Tibial artery (tissue), 4 donors: Measurements from ENCODE around the gene KLHL3.
A peak's percentile ranks its signal among the peaks of the same experiment; 100 is the strongest.

Experiments used
- DNase-seq, 2 donors: peaks; one replicate each; pipeline ENCODE4 v3.0.0-alpha.2; 2019
- H3K27ac ChIP-seq, 2 donors: fragments of 200-600 bp; sonication (generic) in 1 of 2; 1 replicate in 1 of 2; 2 replicates in 1 of 2; pipeline ENCODE4 v1.5.1; 2018 to 2019; ENCODE audit warnings: mild to moderate bottlenecking in 1 of 2
- H3K27me3 ChIP-seq, 2 donors: fragments of 200-600 bp; sonication (generic) in 1 of 2; one replicate each; pipeline versions ENCODE4 v1.5.1 to v1.6.0; 2016 to 2019
- H3K36me3 ChIP-seq, 3 donors: fragments of 200-600 bp; sonication (generic) in 2 of 3; one replicate each; pipeline ENCODE4 v1.5.1; 2016 to 2019; ENCODE audit warnings: mild to moderate bottlenecking in 2 of 3
- H3K4me1 ChIP-seq, 4 donors: fragments of 200-600 bp; sonication (generic) in 2 of 4; 1 replicate in 3 of 4; 2 replicates in 1 of 4; pipeline ENCODE4 v1.5.1; 2016 to 2019
- H3K4me3 ChIP-seq, 2 donors: fragments of 200-600 bp; sonication (generic) in 1 of 2; 1 replicate in 1 of 2; 2 replicates in 1 of 2; pipeline ENCODE4 v1.5.1; 2018 to 2019; ENCODE audit warnings: mild to moderate bottlenecking in 2 of 2
- H3K9me3 ChIP-seq, 3 donors: fragments of 200-600 bp; sonication (generic) in 1 of 3; one replicate each; pipeline ENCODE4 v1.5.1; 2016 to 2019
- intact Hi-C: fragments of 100-400 bp; cut with DNase I; formaldehyde crosslinking; loops from one replicate; pipeline ENCODE4 v1.15.0; 2023; ENCODE audit warnings: low total_unique reads
- TF ChIP-seq, protein P1 (sequence below), 2 experiments: fragments of 200-600 bp in 1 of 2; fragments of 450-650 bp in 1 of 2; IDR thresholded peaks; one replicate each; pipeline ENCODE4 v1.5.1; 2017 to 2019; ENCODE audit warnings: antibody characterized with exemption in 2 of 2, mild to moderate bottlenecking in 1 of 2, moderate library complexity in 1 of 2

The KLHL3 gene

DNA sequence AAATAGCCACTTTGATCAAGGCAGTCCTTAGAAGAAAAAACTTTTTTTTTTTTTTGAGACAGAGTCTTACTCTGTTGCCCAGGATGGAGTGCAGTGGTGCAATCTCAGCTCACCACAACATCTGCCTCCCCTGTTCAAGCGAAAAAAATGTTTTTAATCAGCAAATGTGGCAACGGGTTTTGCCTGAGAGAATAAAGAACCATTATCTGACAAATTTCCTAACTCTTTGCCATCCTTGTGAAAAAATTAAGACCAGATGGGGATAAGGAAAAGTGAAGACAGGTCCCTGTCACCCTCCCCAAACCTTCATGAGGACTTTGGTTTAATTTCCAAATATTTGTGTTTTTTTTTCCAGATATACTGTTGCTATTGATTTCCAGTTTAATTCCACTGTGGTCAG lies 129.5 kb downstream of the KLHL3 start:
- TF ChIP-seq, protein P1, sequence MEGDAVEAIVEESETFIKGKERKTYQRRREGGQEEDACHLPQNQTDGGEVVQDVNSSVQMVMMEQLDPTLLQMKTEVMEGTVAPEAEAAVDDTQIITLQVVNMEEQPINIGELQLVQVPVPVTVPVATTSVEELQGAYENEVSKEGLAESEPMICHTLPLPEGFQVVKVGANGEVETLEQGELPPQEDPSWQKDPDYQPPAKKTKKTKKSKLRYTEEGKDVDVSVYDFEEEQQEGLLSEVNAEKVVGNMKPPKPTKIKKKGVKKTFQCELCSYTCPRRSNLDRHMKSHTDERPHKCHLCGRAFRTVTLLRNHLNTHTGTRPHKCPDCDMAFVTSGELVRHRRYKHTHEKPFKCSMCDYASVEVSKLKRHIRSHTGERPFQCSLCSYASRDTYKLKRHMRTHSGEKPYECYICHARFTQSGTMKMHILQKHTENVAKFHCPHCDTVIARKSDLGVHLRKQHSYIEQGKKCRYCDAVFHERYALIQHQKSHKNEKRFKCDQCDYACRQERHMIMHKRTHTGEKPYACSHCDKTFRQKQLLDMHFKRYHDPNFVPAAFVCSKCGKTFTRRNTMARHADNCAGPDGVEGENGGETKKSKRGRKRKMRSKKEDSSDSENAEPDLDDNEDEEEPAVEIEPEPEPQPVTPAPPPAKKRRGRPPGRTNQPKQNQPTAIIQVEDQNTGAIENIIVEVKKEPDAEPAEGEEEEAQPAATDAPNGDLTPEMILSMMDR (IDR thresholded peaks at IDR 0.05): no peak
- H3K27ac ChIP-seq: no peak overlapping the region
- H3K36me3 ChIP-seq: no peaks in the 10 kb centered on the region
- DNase-seq: no peak
- no peak overlapping the region for H3K4me3 ChIP-seq
- no peaks in the 10 kb centered on the region for H3K9me3 ChIP-seq
- intact Hi-C loops: no loop called here
- H3K4me1 ChIP-seq: no peaks in the 10 kb centered on the region
- peaks cover 0 to 2% of the 10 kb centered on the region in 2 donors for H3K27me3 ChIP-seq

DNA sequence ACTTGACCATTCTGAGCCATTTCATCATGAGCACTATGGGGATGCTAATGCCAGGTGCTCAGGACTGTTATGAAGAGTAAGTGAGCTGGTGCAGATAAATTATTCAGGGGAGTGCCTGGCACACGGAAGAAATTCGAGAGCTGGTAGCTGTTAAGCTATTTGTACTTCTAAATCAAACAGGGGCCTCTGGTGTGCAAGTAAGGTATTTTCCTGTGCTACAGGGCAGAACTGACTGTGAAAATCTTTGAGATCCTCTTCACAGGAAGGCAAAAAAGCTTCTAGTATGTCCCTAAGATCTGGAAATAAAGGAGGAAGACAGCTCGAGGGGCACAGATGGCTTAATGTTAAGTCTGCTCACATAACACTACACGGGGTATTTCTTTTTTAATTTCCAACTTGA lies 130.5 kb downstream of the KLHL3 start:
- no peaks in the 10 kb centered on the region for H3K36me3 ChIP-seq
- H3K27me3 ChIP-seq: peaks cover 0 to 2% of the 10 kb centered on the region in 2 donors
- no peak for DNase-seq
- TF ChIP-seq, protein P1 (IDR thresholded peaks at IDR 0.05): peak in 1 of 2 experiments; percentile 11
- no peaks in the 10 kb centered on the region for H3K9me3 ChIP-seq
- H3K4me1 ChIP-seq: no peaks in the 10 kb centered on the region
- intact Hi-C loops: no loop called here
- H3K27ac ChIP-seq: no peak overlapping the region
- H3K4me3 ChIP-seq: no peak overlapping the region

DNA sequence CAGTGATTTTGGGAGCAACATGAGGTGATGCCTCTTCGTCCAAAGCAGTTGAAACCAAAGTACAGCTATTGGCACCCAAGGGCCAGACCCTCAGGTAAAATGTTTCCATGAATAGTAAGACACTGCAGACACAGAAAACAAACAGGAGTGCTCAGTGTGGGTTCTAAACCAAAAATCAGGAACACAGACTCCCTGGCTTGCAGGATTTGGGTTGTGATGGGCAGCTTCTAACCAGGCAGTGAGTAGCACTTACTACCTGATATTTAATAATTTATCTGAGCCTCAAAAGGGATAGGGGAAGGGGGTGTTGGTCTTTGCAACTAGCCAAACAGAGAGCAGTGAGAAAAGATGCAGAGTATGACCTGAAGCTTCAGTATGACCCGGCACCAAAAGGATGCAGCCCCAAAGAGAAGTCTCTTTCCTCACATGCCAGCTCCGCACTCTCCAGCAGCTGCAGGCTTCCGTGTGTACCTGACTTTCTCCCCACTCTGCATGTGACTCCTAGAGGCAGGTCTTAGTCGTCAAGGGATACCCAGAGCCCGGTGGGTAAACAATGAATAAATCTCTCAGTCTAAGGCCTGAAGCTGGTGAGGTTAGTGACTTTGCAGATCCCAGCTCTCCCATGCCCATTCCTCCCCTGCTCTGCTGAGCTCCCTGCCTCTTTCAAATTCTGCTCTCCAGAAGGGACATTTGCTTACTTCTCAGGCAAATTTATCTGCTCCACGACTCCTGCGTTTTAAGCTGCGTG lies 131.4 kb downstream of the KLHL3 start:
- H3K4me3 ChIP-seq: no peak overlapping the region
- peaks cover 0 to 2% of the 10 kb centered on the region in 2 donors for H3K27me3 ChIP-seq
- TF ChIP-seq, protein P1 (IDR thresholded peaks at IDR 0.05): no peak
- H3K4me1 ChIP-seq: no peaks in the 10 kb centered on the region
- no peak overlapping the region for H3K27ac ChIP-seq
- DNase-seq: no peak
- no peaks in the 10 kb centered on the region for H3K9me3 ChIP-seq
- no peaks in the 10 kb centered on the region for H3K36me3 ChIP-seq
- intact Hi-C loops: no loop called here

DNA sequence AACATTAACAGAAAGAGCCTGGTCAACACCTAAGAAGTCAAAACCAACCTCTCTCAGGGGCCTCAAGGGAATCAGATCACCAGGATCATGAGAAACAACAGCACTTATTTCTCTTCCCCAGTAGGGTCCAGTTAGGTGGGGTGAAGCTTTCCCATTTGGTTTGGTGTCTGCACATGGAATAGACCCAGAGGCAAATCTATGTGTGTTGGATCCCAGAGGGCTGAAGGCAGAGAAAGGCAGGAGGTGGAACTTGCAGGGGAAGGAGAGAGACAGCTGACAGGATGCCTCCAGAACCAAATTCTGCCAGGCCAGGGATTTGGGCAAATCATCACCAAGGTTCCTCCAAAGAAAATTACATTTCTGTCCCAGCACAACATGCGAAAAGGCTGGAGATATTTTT lies 132.0 kb downstream of the KLHL3 start:
- Histone ChIP-seq H3K27ac (no peak overlapping the region), H3K27me3 (peaks cover 0 to 2% of the 10 kb centered on the region in 2 donors), H3K4me1 (no peaks in the 10 kb centered on the region), H3K9me3 (no peaks in the 10 kb centered on the region), H3K4me3 (no peak overlapping the region), H3K36me3 (no peaks in the 10 kb centered on the region)
- DNase-seq: no peak
- intact Hi-C loops: no loop called here
- TF ChIP-seq, protein P1 (IDR thresholded peaks at IDR 0.05): no peak

DNA sequence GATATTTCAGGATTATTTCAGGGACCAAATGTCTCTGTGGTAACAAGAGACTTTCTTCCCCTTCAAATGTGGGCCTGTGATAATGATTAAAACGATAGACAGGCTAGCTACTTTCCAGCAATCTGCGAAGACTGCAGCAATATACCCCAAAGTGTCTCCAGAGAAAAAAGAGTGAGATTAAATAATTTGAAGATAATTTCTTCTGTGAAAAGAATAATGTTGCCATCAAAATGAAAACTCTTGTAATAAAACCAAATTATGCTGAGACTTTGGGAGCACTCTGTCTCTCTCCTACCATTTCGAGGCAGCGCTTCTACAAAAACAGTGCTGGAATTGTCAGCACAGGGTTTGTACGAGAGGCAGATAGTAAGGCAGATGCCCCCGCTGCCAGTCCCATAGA lies 132.5 kb downstream of the KLHL3 start:
- Histone ChIP-seq H3K9me3 (no peaks in the 10 kb centered on the region), H3K4me3 (no peak overlapping the region), H3K4me1 (no peaks in the 10 kb centered on the region), H3K36me3 (no peaks in the 10 kb centered on the region), H3K27me3 (peaks cover 0 to 3% of the 10 kb centered on the region in 2 donors), H3K27ac (no peak overlapping the region)
- intact Hi-C loops: no loop called here
- no peak for DNase-seq
- TF ChIP-seq, protein P1 (IDR thresholded peaks at IDR 0.05): no peak
